Measurements from ENCODE around the gene RAET1E.
"Not testable (repeated sequence)": the region's sequence is repeated elsewhere in the genome, so short reads cannot be mapped to it uniquely, and the experiment has no call there.

RAET1E gene

GRCh38 chr6:149925974-149926777 is 28.3 kb upstream of the RAET1E start:
- no peak for DNase-seq

GRCh38 chr6:149925253-149925973 is 27.5 kb upstream of the RAET1E start:
- no peak for DNase-seq

GRCh38 chr6:149924933-149925252 is 27.0 kb upstream of the RAET1E start:
- DNase-seq, result no peak

DNA sequence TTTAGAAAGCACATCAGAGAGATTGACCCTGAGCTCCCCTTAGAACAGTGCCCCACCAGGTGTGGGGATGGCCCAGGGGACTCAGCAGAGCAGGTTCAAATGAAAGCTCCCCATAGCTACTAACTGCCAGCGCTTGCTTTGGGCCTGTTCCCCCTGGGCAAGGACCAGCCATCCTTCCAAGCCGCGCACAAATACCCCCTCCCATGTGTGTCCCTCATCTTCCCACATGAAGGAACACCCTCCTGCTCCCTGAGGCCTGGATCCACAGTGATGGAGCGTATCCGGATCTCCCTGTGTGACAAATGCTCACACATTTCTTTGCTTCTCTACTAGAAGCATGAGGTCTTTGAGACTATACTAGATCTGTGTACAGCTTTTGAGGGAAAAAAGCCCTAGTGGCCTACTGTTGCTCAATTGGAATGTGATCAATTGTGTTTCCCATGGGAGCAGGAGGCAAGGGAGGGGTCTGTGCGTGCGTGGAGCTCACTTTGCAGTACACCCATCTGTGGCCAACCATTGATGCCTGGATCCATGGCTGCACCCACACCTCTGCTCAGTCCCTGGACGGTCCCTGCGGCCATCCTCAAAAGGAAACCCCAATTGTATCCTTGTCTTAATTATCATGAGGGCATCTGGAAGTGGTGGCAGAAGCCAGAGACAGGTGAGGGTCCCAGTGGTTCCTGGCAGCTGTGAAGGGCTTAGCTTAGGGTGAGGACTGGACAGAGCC is 26.5 kb upstream of the RAET1E start:
- no peak for DNase-seq

GRCh38 chr6:149923327-149923986 is 25.5 kb upstream of the RAET1E start:
- DNase-seq, result no peak

- DNase-seq, result peak; percentile 59
These were observed 24.9 kb upstream of the RAET1E start, which contains the start of gene RAET1G for GRCh38 chr6:149922642-149923326. Gene RAET1G (minus strand): TSS chr6:149923121. CDS start chr6:149923010, 111 bp downstream.

GRCh38 chr6:149922091-149922490 is 24.2 kb upstream of the RAET1E start:
- not testable (repeated sequence) for DNase-seq

- no peak for DNase-seq
These were observed 23.4 kb upstream of the RAET1E start for GRCh38 chr6:149921361-149921760.

DNA sequence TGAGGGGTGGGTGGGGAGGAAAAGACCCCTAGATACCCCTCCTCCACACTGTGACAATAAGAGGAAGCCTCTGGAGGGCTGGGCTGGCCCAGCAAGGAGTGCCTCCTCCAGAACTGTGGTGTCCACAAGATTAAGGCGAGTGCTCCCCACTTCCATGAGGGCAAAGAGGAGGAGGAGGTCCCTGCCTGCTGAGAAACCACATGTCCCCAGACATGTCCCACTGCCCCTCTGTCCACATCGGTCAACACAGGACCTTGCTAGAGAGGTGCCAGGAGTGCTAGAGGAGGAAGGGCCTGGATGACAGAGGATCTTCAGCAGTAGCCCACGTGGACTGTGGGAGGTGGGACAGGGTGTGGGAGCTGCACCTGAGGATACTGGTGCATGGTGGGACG is 21.9 kb upstream of the RAET1E start:
- DNase-seq, result no peak

GRCh38 chr6:149919126-149919833 is 21.4 kb upstream of the RAET1E start:
- DNase-seq, result not testable (repeated sequence)

GRCh38 chr6:149918151-149918905 is 20.4 kb upstream of the RAET1E start:
- DNase-seq, result no peak

DNA sequence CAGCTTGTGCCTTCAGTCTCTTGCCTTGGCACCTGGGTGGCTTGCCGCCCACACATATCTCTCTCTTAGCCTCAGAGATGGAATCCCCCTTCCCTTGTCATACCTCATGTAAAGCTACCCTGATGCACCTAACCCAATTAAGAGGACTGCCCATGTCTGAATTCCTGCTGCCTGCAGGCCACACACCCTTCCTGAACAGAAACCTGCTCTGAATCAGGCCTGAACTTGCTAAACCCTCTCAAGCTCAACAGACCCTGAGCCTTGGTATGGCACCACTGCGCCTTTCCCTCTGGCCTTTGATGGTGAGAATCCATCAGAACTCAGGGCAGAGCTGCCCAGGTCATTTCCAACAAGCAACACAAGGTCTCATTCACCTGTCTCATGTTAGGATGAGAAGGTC is 19.8 kb upstream of the RAET1E start:
- DNase-seq, result no peak

DNA sequence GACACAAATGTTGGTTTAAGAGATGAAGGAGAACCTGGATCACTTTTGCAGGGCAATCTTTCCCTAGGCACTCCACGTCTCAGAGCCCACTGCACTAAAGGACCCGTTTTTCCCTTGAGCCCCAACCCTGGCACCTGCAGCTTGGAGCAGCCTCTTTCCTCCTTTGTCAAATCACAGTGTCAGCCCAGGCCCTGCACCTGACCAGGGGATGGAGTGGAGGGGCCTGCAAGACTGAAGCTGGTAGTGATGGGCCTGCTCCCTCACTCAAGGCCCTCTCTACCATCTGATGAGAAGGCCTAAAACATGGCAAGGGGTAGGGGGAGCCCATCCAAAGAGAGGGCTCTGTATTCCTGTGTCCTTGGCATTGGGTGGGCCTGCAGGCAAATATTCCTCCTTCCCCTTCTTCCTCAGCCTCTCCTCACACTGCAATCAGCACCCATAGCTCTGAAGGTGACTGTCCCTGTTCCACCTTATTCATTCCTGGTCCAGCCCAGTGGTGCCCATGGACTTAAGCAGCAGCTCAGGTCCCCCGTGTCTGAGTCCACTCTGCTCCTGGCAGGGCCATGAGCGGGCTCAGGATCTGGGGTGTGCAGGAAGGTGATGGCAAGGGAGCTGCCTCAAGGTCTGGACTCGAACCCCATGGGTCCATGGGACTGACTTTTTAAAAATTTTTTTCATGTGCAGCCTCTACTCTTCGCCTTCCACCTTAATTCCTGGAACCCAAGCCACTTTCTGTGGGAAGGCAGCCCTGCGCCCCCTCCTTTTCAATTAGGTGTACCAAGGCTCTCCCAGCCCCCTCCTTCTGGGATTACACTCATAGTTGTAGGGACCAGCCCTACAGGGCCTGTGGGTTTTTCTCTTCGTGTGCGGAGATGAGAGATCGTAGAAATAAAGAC is 18.3 kb upstream of the RAET1E start:
- no peak for DNase-seq

- no peak for DNase-seq
These were observed 15.8 kb upstream of the RAET1E start for GRCh38 chr6:149913540-149914240.

DNA sequence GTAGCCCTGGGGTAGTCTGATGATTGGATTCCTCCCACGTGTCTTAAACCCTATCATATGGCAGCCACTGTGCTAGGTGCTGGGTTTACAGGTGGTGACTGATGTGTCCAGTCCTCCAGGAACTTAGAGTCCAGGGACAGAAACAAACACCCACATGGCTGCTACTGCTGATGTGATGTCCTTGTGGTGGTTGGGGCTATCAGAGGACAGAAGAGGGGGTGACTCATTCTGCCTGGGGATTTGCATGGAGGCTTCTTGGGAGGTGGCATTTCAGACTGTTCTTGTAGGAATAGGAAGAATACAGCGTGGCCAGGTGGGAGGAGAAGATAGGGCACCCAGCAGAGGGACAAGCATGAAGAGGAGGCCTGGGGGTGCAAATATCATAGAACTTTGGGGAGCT is 15.2 kb upstream of the RAET1E start:
- DNase-seq, result no peak

DNA sequence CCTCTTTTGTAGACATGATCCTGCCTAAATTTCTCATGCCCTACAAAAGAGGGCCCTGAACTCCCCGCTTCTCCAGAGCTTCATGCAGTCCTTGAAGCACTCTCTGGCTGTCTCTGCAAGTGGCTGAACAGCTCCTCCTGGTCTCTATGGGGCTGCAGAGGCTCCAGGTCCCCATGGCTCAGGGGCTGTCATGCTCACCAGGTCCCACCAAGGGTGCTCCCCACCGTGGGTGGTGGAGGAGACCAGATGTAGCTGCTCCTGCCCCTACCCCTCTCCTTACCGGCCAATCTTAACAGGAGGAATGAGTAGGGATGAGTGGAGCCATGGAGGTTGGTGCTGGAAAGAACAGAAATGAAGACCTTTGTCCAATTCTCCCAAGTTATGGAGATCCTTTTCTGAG is 14.8 kb upstream of the RAET1E start:
- not testable (repeated sequence) for DNase-seq

- no peak for DNase-seq
These were observed 12.8 kb upstream of the RAET1E start for GRCh38 chr6:149910721-149911151.

DNA sequence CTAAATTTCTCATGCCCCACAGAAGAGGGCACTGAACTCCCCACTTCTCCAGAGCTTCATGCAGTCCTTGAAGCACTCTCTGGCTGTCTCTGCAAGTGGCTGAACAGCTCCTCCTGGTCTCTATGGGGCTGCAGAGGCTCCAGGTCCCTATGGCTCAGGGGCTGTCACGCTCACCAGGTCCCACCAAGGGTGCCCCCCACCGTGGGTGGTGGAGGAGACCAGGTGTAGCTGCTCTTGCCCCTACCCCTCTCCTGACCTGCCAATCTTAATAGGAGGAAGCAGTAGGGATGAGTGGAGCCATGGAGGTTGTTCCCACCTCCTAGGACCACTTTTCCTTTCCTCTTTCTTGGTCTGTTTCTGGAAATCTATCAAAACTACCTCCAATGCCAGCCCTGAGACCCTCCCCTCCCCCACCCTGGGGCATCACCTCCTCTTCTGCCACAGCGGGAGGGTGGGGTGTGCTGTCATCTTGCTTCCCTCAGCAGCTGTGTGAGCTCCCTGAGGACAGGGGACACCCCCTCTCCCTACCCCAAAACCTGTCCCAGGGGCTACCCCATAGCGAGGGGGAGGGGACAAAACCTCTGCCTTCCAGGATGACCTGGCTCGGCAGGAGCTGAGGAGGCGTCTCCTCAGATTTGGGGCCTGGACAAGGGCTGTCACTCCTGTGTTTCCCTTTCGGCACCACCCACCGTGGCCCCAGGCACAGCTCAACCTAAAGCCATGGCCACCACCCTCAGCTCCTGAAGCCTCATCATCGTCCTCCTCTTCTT is 12.0 kb upstream of the RAET1E start:
- DNase-seq, result no peak

All from SIG-M5 (cell line).